CD4-positive, alpha-beta T cell (primary cell): Measurements from ENCODE around the gene SYT6. TPM values are rescaled to one million over a fixed set of nuclear protein-coding genes. Genes with fewer than 3 reads are reported as not detected.
A peak's percentile ranks its signal among the peaks of the same experiment; 100 is the strongest.

ENCODE experiments used
- ATAC-seq: fragments of 200-7000 bp; cut with Tn5 transposase; one replicate; pipeline ENCODE4 v1.10.0; 2022; ENCODE audit warnings: mild to moderate bottlenecking; ENCODE audit not compliant: poor library complexity
- CTCF ChIA-PET: fragments of 350-600 bp; sonication (Branson Sonifier 250); formaldehyde crosslinking; loops from one replicate; lab custom pipeline; 2021; ENCODE audit warnings: antibody characterized with exemption, inconsistent platforms; lab: Charles Lee
- POLR2A ChIA-PET: fragments of 350-600 bp; sonication (Branson Sonifier 250); formaldehyde crosslinking; loops from one replicate; lab custom pipeline; 2021; ENCODE audit warnings: antibody characterized with exemption, inconsistent platforms; lab: Charles Lee
- DNase-seq, 14 experiments: peaks; one replicate each; pipeline ENCODE4 v3.0.0-alpha.2; 2013 to 2020; ENCODE audit warnings: mixed read lengths in 2 of 14
- H3K27ac ChIP-seq, 2 donors: one replicate each; pipeline versions ENCODE4 v1.5.1 to v1.7.0; 2013; ENCODE audit warnings: low read length in 2 of 2, low read depth in 1 of 2, mild to moderate bottlenecking in 1 of 2
- H3K27me3 ChIP-seq, 2 experiments: 1 replicate in 1 of 2; 2 replicates in 1 of 2; pipeline versions ENCODE4 v1.6.1 to v1.7.0; 2013; ENCODE audit warnings: low read length in 2 of 2, control low read depth in 1 of 2, mild to moderate bottlenecking in 1 of 2, moderate library complexity in 1 of 2; ENCODE audit not compliant: insufficient read depth in 2 of 2, control insufficient read depth in 1 of 2
- H3K36me3 ChIP-seq: one replicate; pipeline ENCODE4 v1.6.1; 2013; ENCODE audit warnings: low read length, control low read depth; ENCODE audit not compliant: insufficient read depth
- H3K4me1 ChIP-seq: one replicate; pipeline ENCODE4 v1.6.1; 2013; ENCODE audit warnings: low read length, control low read depth; ENCODE audit not compliant: insufficient read depth
- H3K4me3 ChIP-seq: one replicate; pipeline ENCODE4 v1.5.1; 2013; ENCODE audit warnings: mild to moderate bottlenecking, low read length, moderate library complexity
- H3K9me3 ChIP-seq, 2 experiments: 1 replicate in 1 of 2; 2 replicates in 1 of 2; pipeline versions ENCODE4 v1.6.1 to v1.7.0; 2013; ENCODE audit warnings: low read length in 2 of 2, mild to moderate bottlenecking in 2 of 2, control low read depth in 1 of 2, moderate library complexity in 1 of 2; ENCODE audit not compliant: control insufficient read depth in 1 of 2, insufficient read depth in 1 of 2
- H3K27ac Mint-ChIP-seq: one replicate; pipeline ENCODE4 v1.8.0; 2020; ENCODE audit warnings: mixed read lengths
- H3K27me3 Mint-ChIP-seq: one replicate; pipeline ENCODE4 v1.8.0; 2021; ENCODE audit warnings: mixed read lengths
- H3K36me3 Mint-ChIP-seq: one replicate; pipeline ENCODE4 v1.8.0; 2021; ENCODE audit warnings: low read depth, mixed read lengths
- H3K4me1 Mint-ChIP-seq: one replicate; pipeline ENCODE4 v1.8.0; 2021; ENCODE audit warnings: low read depth, mixed read lengths
- H3K4me3 Mint-ChIP-seq: one replicate; pipeline ENCODE4 v1.8.0; 2020; ENCODE audit warnings: mild to moderate bottlenecking, mixed read lengths
- H3K9me3 Mint-ChIP-seq: one replicate; pipeline ENCODE4 v1.8.0; 2020; ENCODE audit warnings: mixed read lengths
- intact Hi-C, 2 experiments: fragments of 100-400 bp; cut with DNase I in 1 of 2; cut with micrococcal nuclease in 1 of 2; formaldehyde crosslinking; loops; one replicate each; pipeline versions ENCODE4 v1.15.1 to v1.9.0; 2023 to 2025; cut with DNase I, micrococcal nuclease
- total RNA-seq, 174 experiments: library from RNA in 2 of 174; stranded (reverse) in 2 of 174; gene quantifications; one replicate each; pipeline ENCODE4 v1.2.3 and lab custom pipeline; 2021 to 2026
- TF ChIP-seq, protein P1 (sequence below): fragments of 200-600 bp; IDR thresholded peaks from one replicate; pipeline ENCODE4 v1.8.0; 2022; ENCODE audit warnings: antibody characterized with exemption, mild to moderate bottlenecking

SYT6 gene
- total RNA-seq, 2 experiments from 2014 or later: not detected

DNA sequence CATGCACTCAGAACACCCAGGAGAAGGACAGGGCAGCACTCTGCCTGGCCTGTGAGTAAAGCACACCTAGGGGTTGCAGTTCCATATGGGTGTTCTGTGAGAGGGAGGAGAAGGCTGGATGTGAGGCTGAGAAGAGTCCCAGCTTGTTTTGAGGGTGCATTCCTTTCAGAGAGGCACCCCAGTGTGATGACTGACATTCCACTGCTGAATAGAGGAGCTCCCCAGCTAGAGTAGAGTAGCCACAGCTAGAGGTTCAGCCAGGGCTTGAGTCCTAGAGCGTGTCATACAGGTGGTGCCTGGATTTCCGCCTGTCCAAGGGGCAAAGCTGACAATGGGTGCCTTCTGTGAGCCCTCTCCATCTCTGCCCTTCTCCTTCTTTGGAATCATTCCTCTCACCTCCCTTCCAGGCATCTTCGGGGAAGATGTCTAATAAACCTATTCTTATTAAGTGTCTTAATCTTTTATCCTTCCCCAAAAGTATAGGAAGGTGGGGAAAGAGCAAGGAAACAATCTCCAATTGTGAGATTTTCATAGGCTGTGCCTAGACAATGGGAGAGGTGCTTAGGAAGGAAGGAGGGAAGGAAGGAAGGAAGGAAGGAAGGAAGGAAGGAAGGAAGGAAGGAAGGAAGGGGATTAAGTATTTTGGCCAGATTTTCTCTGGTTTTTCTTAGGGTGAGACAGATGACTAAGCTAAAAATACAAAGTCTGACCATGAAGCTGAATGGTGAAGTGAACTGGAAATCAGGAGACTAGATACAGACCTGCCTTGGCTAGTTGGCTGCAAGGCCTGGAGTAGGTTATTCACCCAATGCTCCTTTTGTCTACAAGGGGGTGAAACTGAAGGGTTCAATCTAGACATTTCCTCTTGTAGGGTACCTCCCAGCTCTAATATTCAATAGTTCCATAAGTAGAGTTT lies 43.6 kb upstream of the SYT6 start:
- ChIA-PET CTCF (no interaction called here), POLR2A (no interaction called here)
- peaks cover 67% of the 10 kb centered on the region for H3K27me3 Mint-ChIP-seq

GRCh38 chr1:114195819-114196218 lies 42.1 kb upstream of the SYT6 start:
- Mint-ChIP-seq H3K36me3 (no peaks in the 10 kb centered on the region), H3K4me3 (no peak overlapping the region), H3K4me1 (peaks cover 8% of the 10 kb centered on the region), H3K9me3 (no peaks in the 10 kb centered on the region), H3K27me3 (peaks cover 71% of the 10 kb centered on the region), H3K27ac (no peak overlapping the region)
- H3K27ac ChIP-seq: no peak overlapping the region
- DNase-seq: peak in 1 of 14 experiments; percentile 8
- H3K9me3 ChIP-seq: no peaks in the 10 kb centered on the region
- no peaks in the 10 kb centered on the region for H3K36me3 ChIP-seq
- H3K4me3 ChIP-seq: no peak overlapping the region
- peaks cover 7 to 12% of the 10 kb centered on the region in 2 experiments for H3K27me3 ChIP-seq
- intact Hi-C loops: no loop called here
- ChIA-PET CTCF (no interaction called here), POLR2A (no interaction called here)
- ATAC-seq: peak; percentile 41
- no peaks in the 10 kb centered on the region for H3K4me1 ChIP-seq
- TF ChIP-seq, protein P1, sequence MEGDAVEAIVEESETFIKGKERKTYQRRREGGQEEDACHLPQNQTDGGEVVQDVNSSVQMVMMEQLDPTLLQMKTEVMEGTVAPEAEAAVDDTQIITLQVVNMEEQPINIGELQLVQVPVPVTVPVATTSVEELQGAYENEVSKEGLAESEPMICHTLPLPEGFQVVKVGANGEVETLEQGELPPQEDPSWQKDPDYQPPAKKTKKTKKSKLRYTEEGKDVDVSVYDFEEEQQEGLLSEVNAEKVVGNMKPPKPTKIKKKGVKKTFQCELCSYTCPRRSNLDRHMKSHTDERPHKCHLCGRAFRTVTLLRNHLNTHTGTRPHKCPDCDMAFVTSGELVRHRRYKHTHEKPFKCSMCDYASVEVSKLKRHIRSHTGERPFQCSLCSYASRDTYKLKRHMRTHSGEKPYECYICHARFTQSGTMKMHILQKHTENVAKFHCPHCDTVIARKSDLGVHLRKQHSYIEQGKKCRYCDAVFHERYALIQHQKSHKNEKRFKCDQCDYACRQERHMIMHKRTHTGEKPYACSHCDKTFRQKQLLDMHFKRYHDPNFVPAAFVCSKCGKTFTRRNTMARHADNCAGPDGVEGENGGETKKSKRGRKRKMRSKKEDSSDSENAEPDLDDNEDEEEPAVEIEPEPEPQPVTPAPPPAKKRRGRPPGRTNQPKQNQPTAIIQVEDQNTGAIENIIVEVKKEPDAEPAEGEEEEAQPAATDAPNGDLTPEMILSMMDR: no peak

More for the DNA sequence above, 43.6 kb upstream of the SYT6 start:
- H3K27ac Mint-ChIP-seq: no peak overlapping the region
- ATAC-seq (no peak), DNase-seq (no peak)
- Histone ChIP-seq H3K36me3 (no peaks in the 10 kb centered on the region), H3K27me3 (peaks cover 7 to 12% of the 10 kb centered on the region in 2 experiments), H3K4me1 (no peaks in the 10 kb centered on the region), H3K27ac (no peak overlapping the region), H3K4me3 (no peak overlapping the region), H3K9me3 (no peaks in the 10 kb centered on the region)
- H3K4me1 Mint-ChIP-seq: peaks cover 8% of the 10 kb centered on the region
- no peak overlapping the region for H3K4me3 Mint-ChIP-seq
- TF ChIP-seq, protein P1: no peak
- intact Hi-C loops: no loop called here
- no peaks in the 10 kb centered on the region for H3K9me3 Mint-ChIP-seq
- H3K36me3 Mint-ChIP-seq: no peaks in the 10 kb centered on the region

- Histone ChIP-seq H3K9me3 (no peaks in the 10 kb centered on the region), H3K4me1 (no peaks in the 10 kb centered on the region), H3K4me3 (no peak overlapping the region), H3K27me3 (peaks cover 7 to 11% of the 10 kb centered on the region in 2 experiments), H3K27ac (no peak overlapping the region), H3K36me3 (no peaks in the 10 kb centered on the region)
- Mint-ChIP-seq H3K27me3 (peaks cover 62% of the 10 kb centered on the region), H3K36me3 (no peaks in the 10 kb centered on the region), H3K4me3 (no peak overlapping the region), H3K27ac (no peak overlapping the region), H3K4me1 (peaks cover 8% of the 10 kb centered on the region), H3K9me3 (no peaks in the 10 kb centered on the region)
- no peak for ATAC-seq
- ChIA-PET CTCF (no interaction called here), POLR2A (no interaction called here)
- no peak for DNase-seq
- TF ChIP-seq, protein P1: no peak
- intact Hi-C loops: no loop called here
These were observed 38.7 kb upstream of the SYT6 start for GRCh38 chr1:114192328-114192727.
